ENCODE results near the gene PRR16. TPM values are rescaled to one million over a fixed set of nuclear protein-coding genes. Genes with fewer than 3 reads are reported as not detected.

Gene PRR16
- total RNA-seq, 1 experiment from 2014 or later = 18.9 TPM

DNA sequence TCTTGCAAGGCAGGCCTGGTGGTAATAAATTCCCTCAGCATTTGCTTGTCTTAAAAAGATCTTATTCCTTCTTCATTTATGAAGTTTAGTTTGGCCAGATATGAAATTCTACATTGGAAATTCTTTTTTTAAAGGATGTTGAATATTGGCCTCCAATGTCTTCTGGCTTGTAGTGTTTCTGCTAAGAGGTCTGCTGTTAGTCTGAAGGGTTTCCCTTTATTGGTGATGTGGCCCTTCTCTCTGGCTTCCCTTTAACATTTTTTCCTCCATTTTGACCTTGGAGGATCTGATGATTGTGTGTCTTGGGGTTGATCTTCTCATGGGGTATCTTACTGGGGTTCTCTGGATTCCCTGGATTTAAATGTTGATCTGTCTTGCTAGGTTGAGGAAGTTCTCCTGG is 33.5 kb upstream of the PRR16 start:
- Mint-ChIP-seq H3K4me1 (ENCODE audit: insufficient read depth, unreplicated experiment) (no peaks in the 10 kb centered on the region), H3K4me3 (ENCODE audit: unreplicated experiment) (no peak overlapping the region), H3K9me3 (ENCODE audit: unreplicated experiment) (peaks cover 43% of the 10 kb centered on the region), H3K27me3 (ENCODE audit: insufficient read depth, unreplicated experiment) (no peaks in the 10 kb centered on the region), H3K27ac (ENCODE audit: low read depth, unreplicated experiment) (no peak overlapping the region), H3K36me3 (ENCODE audit: insufficient read depth, unreplicated experiment) (peaks cover 8% of the 10 kb centered on the region)
- TF ChIP-seq, protein P1, sequence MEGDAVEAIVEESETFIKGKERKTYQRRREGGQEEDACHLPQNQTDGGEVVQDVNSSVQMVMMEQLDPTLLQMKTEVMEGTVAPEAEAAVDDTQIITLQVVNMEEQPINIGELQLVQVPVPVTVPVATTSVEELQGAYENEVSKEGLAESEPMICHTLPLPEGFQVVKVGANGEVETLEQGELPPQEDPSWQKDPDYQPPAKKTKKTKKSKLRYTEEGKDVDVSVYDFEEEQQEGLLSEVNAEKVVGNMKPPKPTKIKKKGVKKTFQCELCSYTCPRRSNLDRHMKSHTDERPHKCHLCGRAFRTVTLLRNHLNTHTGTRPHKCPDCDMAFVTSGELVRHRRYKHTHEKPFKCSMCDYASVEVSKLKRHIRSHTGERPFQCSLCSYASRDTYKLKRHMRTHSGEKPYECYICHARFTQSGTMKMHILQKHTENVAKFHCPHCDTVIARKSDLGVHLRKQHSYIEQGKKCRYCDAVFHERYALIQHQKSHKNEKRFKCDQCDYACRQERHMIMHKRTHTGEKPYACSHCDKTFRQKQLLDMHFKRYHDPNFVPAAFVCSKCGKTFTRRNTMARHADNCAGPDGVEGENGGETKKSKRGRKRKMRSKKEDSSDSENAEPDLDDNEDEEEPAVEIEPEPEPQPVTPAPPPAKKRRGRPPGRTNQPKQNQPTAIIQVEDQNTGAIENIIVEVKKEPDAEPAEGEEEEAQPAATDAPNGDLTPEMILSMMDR (IDR thresholded peaks at IDR 0.05; ENCODE audit: unreplicated experiment) = no peak
- no TSS peak for BruUV-seq (replicated peaks)
- intact Hi-C loops (cut with micrococcal nuclease) = no loop called here
- POLR2A ChIA-PET = no interaction called here
- DNase-seq (ENCODE audit: unreplicated experiment) = no peak
- CTCF ChIA-PET = interaction anchor here (1.2 kb wide), 1 partner anchor 27 kb away, joined by 3 read pairs; no protein-coding TSS in a partner anchor

DNA sequence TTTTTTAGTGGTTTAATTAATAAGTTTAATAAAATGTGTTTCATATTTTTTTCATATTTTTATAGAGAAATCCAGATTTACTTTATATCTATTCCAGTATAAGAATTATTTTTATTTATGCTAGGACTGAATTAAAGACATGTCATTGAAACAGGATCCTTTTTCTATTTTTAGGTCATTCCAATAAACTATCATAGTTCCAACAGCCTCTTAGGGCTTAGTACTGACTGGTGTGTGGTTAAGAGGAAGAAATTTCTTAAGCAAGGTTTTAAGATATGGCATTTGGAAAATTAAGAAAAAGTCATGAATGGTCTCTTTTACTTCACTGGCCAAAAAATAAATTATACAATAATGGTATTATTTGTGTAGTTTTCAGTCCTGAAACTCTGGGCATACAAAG is 31.2 kb upstream of the PRR16 start:
- CTCF ChIA-PET = no interaction called here
- peaks cover 37% of the 10 kb centered on the region for H3K9me3 Mint-ChIP-seq (ENCODE audit: unreplicated experiment)
- H3K4me1 Mint-ChIP-seq (ENCODE audit: insufficient read depth, unreplicated experiment) = peaks cover 6% of the 10 kb centered on the region

DNA sequence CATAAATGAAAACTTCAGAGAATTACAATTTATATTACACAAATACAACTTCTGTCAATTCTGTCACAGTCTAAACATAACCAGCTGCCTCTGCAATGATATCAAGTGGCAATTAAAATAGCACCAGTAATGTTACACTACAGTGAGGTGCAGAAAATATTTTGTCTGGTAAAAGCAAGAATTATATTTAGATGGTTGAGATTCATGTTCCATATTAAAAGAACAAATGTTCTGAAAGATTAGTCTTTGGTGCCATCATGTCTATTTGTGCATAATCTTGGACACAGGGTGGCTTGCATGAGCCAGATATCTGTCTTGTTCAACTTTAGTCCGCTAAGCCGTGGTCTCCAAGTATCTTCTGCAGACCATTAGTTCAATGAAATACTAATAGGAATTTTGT is 29.0 kb upstream of the PRR16 start:
- Mint-ChIP-seq H3K27me3 (ENCODE audit: insufficient read depth, unreplicated experiment) (no peaks in the 10 kb centered on the region), H3K4me1 (ENCODE audit: insufficient read depth, unreplicated experiment) (peaks cover 6% of the 10 kb centered on the region), H3K4me3 (ENCODE audit: unreplicated experiment) (no peak overlapping the region), H3K36me3 (ENCODE audit: insufficient read depth, unreplicated experiment) (peaks cover 8% of the 10 kb centered on the region), H3K9me3 (ENCODE audit: unreplicated experiment) (peaks cover 21% of the 10 kb centered on the region), H3K27ac (ENCODE audit: low read depth, unreplicated experiment) (no peak overlapping the region)
- DNase-seq (ENCODE audit: unreplicated experiment) = no peak
- intact Hi-C loops (cut with micrococcal nuclease) = no loop called here
- no TSS peak for BruUV-seq (replicated peaks)
- TF ChIP-seq, protein P1 (IDR thresholded peaks at IDR 0.05; ENCODE audit: unreplicated experiment) = no peak
- ChIA-PET POLR2A (no interaction called here), CTCF (no interaction called here)

More for the DNA sequence above, 31.2 kb upstream of the PRR16 start:
- TF ChIP-seq, protein P1 (IDR thresholded peaks at IDR 0.05; ENCODE audit: unreplicated experiment) = no peak
- Mint-ChIP-seq H3K36me3 (ENCODE audit: insufficient read depth, unreplicated experiment) (peaks cover 8% of the 10 kb centered on the region), H3K4me3 (ENCODE audit: unreplicated experiment) (no peak overlapping the region), H3K27me3 (ENCODE audit: insufficient read depth, unreplicated experiment) (no peaks in the 10 kb centered on the region), H3K27ac (ENCODE audit: low read depth, unreplicated experiment) (no peak overlapping the region)
- BruUV-seq (replicated peaks) = no TSS peak
- POLR2A ChIA-PET = no interaction called here
- intact Hi-C loops (cut with micrococcal nuclease) = no loop called here
- no peak for DNase-seq (ENCODE audit: unreplicated experiment)

DNA sequence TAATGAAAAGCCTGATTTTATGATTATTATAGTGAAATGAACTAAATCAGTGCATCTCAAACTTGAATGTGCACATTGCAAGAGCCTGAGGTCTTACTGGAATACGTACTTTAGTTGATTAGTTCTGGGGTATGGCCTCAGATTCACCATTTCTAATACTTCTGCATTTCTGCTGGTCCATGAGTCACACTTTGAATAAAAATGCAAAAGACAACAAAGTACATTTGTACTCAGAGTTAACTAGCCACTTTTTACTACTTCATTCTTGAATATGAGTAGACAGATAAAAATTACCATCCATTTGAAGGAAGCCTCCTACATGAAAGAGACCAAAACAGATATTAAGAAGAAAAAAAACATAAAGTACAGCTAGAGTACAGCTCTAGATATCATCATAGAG is 27.1 kb upstream of the PRR16 start:
- Mint-ChIP-seq H3K27me3 (ENCODE audit: insufficient read depth, unreplicated experiment) (no peaks in the 10 kb centered on the region), H3K9me3 (ENCODE audit: unreplicated experiment) (peaks cover 9% of the 10 kb centered on the region), H3K4me1 (ENCODE audit: insufficient read depth, unreplicated experiment) (peaks cover 6% of the 10 kb centered on the region), H3K36me3 (ENCODE audit: insufficient read depth, unreplicated experiment) (no peaks in the 10 kb centered on the region), H3K4me3 (ENCODE audit: unreplicated experiment) (no peak overlapping the region), H3K27ac (ENCODE audit: low read depth, unreplicated experiment) (no peak overlapping the region)
- TF ChIP-seq, protein P1 (IDR thresholded peaks at IDR 0.05; ENCODE audit: unreplicated experiment) = no peak
- no TSS peak for BruUV-seq (replicated peaks)
- CTCF ChIA-PET = no interaction called here
- POLR2A ChIA-PET = no interaction called here
- intact Hi-C loops (cut with micrococcal nuclease) = no loop called here
- no peak for DNase-seq (ENCODE audit: unreplicated experiment)

Measured in MCF 10A (cell line).